ENCODE measurements around the gene DDX49.
"Not testable (repeated sequence)": the region's sequence is repeated elsewhere in the genome, so short reads cannot be mapped to it uniquely, and the experiment has no call there.

The DDX49 gene

DNA sequence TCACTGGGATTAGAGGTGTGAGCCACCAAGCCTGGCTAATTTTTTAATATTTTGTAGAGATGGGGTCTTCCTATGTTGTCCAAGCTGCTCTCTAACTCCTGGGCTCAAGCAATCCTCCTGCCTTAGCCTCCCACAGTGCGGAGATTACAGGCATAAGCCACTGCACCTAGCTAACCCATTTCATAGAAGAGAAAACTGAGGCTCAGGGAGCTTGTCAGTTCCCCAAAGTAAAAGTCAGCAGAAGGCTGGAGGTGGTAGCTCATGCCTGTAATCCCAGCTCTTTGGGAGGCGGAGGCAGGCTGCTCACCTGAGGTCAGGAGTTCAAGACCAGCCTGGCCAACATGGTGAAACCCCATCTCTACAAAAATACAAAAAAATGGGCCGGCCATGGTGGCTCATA lies 30.3 kb downstream of the DDX49 start:
- no peak overlapping the region for H3K4me3 ChIP-seq (ENCODE audit: low read depth, low read length)
- TF ChIP-seq, protein P1, sequence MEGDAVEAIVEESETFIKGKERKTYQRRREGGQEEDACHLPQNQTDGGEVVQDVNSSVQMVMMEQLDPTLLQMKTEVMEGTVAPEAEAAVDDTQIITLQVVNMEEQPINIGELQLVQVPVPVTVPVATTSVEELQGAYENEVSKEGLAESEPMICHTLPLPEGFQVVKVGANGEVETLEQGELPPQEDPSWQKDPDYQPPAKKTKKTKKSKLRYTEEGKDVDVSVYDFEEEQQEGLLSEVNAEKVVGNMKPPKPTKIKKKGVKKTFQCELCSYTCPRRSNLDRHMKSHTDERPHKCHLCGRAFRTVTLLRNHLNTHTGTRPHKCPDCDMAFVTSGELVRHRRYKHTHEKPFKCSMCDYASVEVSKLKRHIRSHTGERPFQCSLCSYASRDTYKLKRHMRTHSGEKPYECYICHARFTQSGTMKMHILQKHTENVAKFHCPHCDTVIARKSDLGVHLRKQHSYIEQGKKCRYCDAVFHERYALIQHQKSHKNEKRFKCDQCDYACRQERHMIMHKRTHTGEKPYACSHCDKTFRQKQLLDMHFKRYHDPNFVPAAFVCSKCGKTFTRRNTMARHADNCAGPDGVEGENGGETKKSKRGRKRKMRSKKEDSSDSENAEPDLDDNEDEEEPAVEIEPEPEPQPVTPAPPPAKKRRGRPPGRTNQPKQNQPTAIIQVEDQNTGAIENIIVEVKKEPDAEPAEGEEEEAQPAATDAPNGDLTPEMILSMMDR (IDR thresholded peaks at IDR 0.05; ENCODE audit: insufficient read depth, low read length, missing control alignments), result no peak
- no peak for DNase-seq (ENCODE audit: low read depth, low spot score)
- ChIA-PET CTCF (interaction anchor here (1.1 to 1.7 kb wide), 3 partner anchors 8 to 37 kb away, joined by 4 to 11 read pairs (median 6); no protein-coding TSS in a partner anchor), POLR2A (no interaction called here)

DNA sequence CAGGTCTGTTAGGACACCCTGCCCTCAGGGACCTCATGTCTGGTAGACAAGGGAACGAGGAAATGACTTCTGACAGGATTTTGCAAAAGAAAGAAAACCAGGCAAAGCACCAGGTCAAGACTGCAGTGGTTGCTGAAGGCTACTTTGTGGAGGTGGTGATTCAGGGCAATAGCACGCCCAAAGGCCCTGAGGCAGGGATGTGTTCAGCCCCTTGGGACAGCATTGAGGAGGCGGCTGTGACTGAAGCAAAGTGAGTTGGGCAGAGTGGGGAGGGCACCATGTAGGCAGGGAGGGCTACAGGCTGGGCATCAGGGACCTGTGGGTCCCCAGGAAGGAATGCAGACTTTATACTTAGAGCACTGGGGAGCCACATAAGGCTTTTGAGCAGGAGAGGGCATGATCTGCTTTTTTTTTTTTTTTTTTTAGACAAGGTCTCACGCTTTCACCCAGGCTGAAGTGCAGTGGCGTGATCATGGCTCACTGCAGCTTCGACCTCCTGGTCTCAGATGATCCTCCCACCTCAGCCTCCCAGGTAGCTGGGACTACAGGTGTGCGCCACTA lies 32.3 kb downstream of the DDX49 start:
- CTCF ChIA-PET, result no interaction called here
- no peak for DNase-seq (ENCODE audit: low read depth, low spot score)
- no peak overlapping the region for H3K4me3 ChIP-seq (ENCODE audit: low read depth, low read length)
- POLR2A ChIA-PET, result no interaction called here
- TF ChIP-seq, protein P1 (IDR thresholded peaks at IDR 0.05; ENCODE audit: insufficient read depth, low read length, missing control alignments), result no peak

DNA sequence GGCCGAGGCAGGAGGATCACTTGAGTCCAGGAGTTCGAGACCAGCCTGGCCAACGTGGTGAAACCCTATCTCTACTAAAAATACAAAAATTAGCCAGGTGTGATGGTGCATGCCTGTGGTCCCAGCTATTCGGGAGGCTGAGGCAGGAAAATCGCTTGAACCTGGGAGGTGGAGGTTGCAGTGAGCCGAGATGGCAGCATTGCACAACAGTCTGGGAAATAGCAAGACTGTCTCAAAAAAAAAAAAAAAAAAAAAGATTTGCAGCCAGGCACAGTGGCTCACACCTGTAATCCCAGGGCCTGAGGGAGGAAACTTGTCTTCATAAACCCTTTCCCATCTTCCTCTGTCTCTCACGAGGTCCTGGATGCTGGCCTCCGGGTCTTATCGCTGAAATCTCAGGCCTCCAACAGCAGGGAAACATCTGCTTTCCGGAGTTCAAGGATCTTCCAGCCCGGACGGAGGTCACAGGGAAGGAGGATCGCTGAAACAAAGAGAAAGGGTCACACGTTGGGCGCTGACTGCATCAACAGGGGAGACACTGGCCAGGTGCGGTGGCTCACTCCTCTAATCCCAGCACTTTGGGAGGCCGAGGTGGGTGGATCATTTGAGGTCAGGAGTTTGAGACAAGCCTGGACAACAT lies 33.0 kb downstream of the DDX49 start:
- DNase-seq (ENCODE audit: low read depth, low spot score); H3K4me3 ChIP-seq (ENCODE audit: low read depth, low read length); POLR2A ChIA-PET: not testable (repeated sequence)
- CTCF ChIA-PET, result interaction anchor here (1.2 kb wide), 1 partner anchor 35 kb away, joined by 6 read pairs; no protein-coding TSS in a partner anchor

DNA sequence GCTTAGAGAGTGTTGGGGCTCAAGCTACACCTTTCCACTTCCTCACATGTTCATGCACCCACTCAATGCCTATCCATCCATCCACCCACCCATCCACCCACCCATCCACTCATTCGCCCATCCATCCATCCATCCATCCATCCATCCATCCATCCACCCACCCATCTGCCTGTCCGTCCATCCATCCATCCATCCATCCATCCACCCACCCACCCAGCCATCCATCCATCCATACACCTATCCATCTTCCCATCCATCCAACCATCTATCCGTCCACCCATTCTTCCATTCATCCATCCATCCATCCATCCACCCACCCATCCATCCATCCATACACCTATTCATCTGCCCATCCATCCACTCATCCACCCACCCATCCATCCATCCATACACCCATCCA lies 34.6 kb downstream of the DDX49 start:
- ChIA-PET CTCF (no interaction called here), POLR2A (no interaction called here)
- no peak overlapping the region for H3K4me3 ChIP-seq (ENCODE audit: low read depth, low read length)
- DNase-seq (ENCODE audit: low read depth, low spot score), result no peak
- TF ChIP-seq, protein P1 (IDR thresholded peaks at IDR 0.05; ENCODE audit: insufficient read depth, low read length, missing control alignments), result no peak

DNA sequence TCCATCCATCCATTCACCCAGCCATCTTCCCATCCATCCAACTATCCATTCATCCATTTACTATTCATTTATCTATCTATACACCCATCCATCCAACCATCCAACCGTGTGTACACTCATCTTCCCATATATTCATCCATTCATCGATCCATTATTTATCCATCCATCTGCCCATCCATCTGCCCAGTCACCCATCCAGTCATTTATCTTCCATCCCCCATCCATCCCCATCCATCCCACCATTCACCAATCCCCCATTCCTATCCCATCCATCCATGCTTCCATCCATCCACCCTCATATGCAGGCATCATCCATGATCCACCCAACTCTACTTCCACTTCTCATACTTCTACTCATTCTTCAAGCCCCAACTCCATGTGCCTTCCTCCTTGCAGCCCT lies 35.5 kb downstream of the DDX49 start:
- no peak overlapping the region for H3K4me3 ChIP-seq (ENCODE audit: low read depth, low read length)
- ChIA-PET CTCF (no interaction called here), POLR2A (no interaction called here)
- DNase-seq (ENCODE audit: low read depth, low spot score), result no peak
- TF ChIP-seq, protein P1 (IDR thresholded peaks at IDR 0.05; ENCODE audit: insufficient read depth, low read length, missing control alignments), result no peak

DNA sequence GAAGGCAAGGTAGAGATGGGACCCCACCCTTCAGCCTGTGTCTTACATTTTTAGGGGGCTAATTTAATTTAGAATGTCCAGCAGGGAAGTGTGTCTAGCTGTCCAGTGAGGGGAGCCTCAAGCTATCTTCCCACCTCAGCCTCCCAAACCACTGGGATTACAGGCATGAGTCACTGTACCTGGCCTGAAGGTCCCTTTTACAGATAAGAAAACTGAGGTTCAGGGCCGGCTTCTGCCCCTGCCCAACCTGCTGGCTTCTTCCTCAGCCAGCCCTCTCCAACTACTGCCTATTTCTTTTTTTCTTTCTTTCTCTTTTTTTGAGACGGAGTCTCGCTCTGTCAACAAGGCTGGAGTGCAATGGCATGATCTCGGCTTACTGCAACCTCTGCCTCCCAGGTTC lies 40.9 kb downstream of the DDX49 start:
- ChIA-PET POLR2A (no interaction called here), CTCF (no interaction called here)
- DNase-seq (ENCODE audit: low read depth, low spot score), result no peak
- H3K4me3 ChIP-seq (ENCODE audit: low read depth, low read length), result no peak overlapping the region
- TF ChIP-seq, protein P1 (IDR thresholded peaks at IDR 0.05; ENCODE audit: insufficient read depth, low read length, missing control alignments), result no peak
